ENCODE results near the gene ANKMY1. TPM values are rescaled to one million over a fixed set of nuclear protein-coding genes. Genes with fewer than 3 reads are reported as not detected.

ANKMY1 gene
- polyA plus RNA-seq, 1 experiment: 2.9 TPM

DNA sequence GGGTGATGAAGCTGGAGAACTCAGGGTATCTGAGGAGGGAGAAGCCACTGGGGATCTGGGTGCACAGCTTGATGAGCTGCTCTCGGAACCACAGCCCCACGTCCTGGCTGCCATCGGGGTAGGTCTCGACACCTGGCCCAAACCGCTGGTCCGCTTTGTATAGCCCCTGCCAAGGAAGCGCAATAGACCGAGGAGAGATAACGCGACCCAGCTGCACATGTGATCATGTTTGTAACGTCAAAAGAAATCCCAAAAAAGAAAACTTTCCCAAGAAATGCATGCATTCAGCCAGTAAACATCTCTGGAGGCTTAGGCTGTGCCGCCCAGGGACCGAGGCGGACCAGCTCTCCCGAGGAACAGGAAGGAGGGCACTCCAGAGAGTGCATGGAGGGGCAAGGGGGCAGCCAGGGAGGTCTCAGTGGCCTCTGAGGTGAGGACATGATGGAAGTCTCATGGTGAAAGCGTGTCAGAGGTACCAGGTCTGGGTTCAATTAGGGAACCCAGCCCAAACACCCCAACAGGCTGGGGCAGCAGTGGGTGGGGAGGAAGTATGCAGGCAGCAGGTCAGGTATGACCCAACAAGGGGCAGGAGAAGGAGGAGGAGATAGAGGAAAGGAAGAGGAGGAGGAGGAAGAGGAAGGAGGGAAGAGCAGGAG, 28.3 kb downstream of the ANKMY1 start:
- CTCF ChIA-PET: interaction anchor here (0.5 to 1.4 kb wide), 2 partner anchors 11 to 15 kb away, joined by 3 to 6 read pairs; no protein-coding TSS in a partner anchor
- TF ChIP-seq, protein P1, sequence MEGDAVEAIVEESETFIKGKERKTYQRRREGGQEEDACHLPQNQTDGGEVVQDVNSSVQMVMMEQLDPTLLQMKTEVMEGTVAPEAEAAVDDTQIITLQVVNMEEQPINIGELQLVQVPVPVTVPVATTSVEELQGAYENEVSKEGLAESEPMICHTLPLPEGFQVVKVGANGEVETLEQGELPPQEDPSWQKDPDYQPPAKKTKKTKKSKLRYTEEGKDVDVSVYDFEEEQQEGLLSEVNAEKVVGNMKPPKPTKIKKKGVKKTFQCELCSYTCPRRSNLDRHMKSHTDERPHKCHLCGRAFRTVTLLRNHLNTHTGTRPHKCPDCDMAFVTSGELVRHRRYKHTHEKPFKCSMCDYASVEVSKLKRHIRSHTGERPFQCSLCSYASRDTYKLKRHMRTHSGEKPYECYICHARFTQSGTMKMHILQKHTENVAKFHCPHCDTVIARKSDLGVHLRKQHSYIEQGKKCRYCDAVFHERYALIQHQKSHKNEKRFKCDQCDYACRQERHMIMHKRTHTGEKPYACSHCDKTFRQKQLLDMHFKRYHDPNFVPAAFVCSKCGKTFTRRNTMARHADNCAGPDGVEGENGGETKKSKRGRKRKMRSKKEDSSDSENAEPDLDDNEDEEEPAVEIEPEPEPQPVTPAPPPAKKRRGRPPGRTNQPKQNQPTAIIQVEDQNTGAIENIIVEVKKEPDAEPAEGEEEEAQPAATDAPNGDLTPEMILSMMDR (IDR thresholded peaks at IDR 0.05; ENCODE audit: low read depth, low read length): no peak
- Histone ChIP-seq H3K27me3 (ENCODE audit: control insufficient read depth, insufficient read depth, low read length) (no peaks in the 10 kb centered on the region), H3K27ac (ENCODE audit: low read depth, low read length) (no peak overlapping the region), H3K4me3 (ENCODE audit: low read depth, low read length) (no peak overlapping the region), H3K9me3 (ENCODE audit: control insufficient read depth, insufficient read depth, low read length) (peaks cover 42% of the 10 kb centered on the region)
- POLR2A ChIA-PET: no interaction called here
- DNase-seq (ENCODE audit: low read depth, low spot score): no peak

DNA sequence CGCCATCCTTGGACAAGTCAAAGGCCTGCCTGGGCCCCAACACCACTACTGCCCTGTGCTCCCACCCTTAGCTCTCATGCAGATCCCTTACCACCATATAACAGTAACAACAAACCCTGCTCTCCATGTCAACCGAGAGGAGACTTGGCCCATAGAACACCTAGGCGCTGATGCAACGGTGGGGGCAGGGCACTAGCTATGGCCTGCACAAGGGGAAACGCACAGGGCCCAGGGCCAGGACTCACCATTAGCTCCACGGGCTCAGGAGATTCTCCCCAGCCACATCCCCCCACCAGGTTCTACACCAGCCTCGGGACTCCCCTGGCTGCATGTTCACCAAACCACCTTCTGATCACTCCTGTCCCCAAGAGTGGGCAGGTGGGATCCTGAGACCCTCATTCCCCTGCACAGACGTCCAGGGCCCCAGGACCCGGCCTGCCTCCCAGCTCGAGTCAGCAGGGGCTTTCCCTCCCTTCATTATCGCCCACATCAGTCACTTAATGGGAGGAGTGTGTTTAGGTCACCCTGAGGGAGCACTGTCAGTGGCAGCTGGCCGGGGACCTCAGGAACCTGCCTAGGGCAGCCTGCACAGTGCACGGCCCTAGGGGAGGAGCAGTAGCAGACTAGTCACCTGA, 29.3 kb downstream of the ANKMY1 start:
- POLR2A ChIA-PET: interaction anchor here (0.6 kb wide), 1 partner anchor 326 kb away, joined by 4 read pairs; no protein-coding TSS in a partner anchor
- no peak for DNase-seq (ENCODE audit: low read depth, low spot score)
- TF ChIP-seq, protein P1 (IDR thresholded peaks at IDR 0.05; ENCODE audit: low read depth, low read length): no peak
- CTCF ChIA-PET: interaction anchor here (1.4 kb wide), 1 partner anchor 14 kb away, joined by 6 read pairs; no protein-coding TSS in a partner anchor
- H3K4me3 ChIP-seq (ENCODE audit: low read depth, low read length): no peak overlapping the region
- H3K27ac ChIP-seq (ENCODE audit: low read depth, low read length): no peak overlapping the region
- peaks cover 52% of the 10 kb centered on the region for H3K9me3 ChIP-seq (ENCODE audit: control insufficient read depth, insufficient read depth, low read length)
- no peaks in the 10 kb centered on the region for H3K27me3 ChIP-seq (ENCODE audit: control insufficient read depth, insufficient read depth, low read length)

DNA sequence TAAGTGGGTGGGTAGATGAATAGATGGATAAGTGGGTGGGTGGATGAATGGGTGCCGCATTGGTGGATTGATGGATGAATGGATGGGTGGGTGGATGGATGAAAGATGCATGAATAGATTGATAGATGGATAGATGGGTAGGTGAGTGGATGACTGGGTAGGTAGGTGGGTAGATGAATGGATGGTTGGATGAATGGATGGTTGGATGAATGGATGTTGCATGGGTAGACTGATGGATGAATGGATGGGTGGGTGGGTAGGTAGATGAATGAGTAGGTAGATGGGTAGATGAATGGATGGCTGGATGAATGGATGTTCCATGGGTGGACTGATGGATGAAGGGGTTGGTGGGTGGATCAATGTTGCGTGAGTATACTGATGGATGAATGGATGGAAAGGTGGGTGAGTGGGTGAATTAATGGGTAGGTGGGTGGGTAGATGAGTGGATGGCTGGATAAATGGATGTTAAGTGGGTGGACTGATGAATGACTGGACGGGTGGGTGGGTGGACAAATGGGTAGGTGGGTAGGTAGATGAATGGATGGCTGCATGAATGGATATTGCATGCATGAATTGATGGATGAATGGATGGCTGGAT, 30.5 kb downstream of the ANKMY1 start:
- no peak for DNase-seq (ENCODE audit: low read depth, low spot score)
- Histone ChIP-seq H3K9me3 (ENCODE audit: control insufficient read depth, insufficient read depth, low read length) (peaks cover 56% of the 10 kb centered on the region), H3K27me3 (ENCODE audit: control insufficient read depth, insufficient read depth, low read length) (no peaks in the 10 kb centered on the region), H3K27ac (ENCODE audit: low read depth, low read length) (no peak overlapping the region), H3K4me3 (ENCODE audit: low read depth, low read length) (no peak overlapping the region)
- ChIA-PET CTCF (no interaction called here), POLR2A (no interaction called here)
- TF ChIP-seq, protein P1 (IDR thresholded peaks at IDR 0.05; ENCODE audit: low read depth, low read length): no peak

GRCh38 chr2:240526521-240526920, 31.3 kb downstream of the ANKMY1 start:
- ChIA-PET CTCF (no interaction called here), POLR2A (no interaction called here)
- H3K9me3 ChIP-seq (ENCODE audit: control insufficient read depth, insufficient read depth, low read length): peaks cover 62% of the 10 kb centered on the region
- H3K4me3 ChIP-seq (ENCODE audit: low read depth, low read length): no peak overlapping the region
- TF ChIP-seq, protein P1 (IDR thresholded peaks at IDR 0.05; ENCODE audit: low read depth, low read length): no peak
- no peak for DNase-seq (ENCODE audit: low read depth, low spot score)
- H3K27me3 ChIP-seq (ENCODE audit: control insufficient read depth, insufficient read depth, low read length): no peaks in the 10 kb centered on the region
- H3K27ac ChIP-seq (ENCODE audit: low read depth, low read length): no peak overlapping the region

- TF ChIP-seq, protein P1 (IDR thresholded peaks at IDR 0.05; ENCODE audit: low read depth, low read length): no peak
- no peak for DNase-seq (ENCODE audit: low read depth, low spot score)
- CTCF ChIA-PET: no interaction called here
- peaks cover 66% of the 10 kb centered on the region for H3K9me3 ChIP-seq (ENCODE audit: control insufficient read depth, insufficient read depth, low read length)
- no peak overlapping the region for H3K27ac ChIP-seq (ENCODE audit: low read depth, low read length)
- POLR2A ChIA-PET: no interaction called here
- H3K4me3 ChIP-seq (ENCODE audit: low read depth, low read length): no peak overlapping the region
- no peaks in the 10 kb centered on the region for H3K27me3 ChIP-seq (ENCODE audit: control insufficient read depth, insufficient read depth, low read length)
These were observed 32.0 kb downstream of the ANKMY1 start for GRCh38 chr2:240525802-240526201.

Data from AG04450 (cell line).